Right ventricle myocardium inferior (tissue), 1 donor: ENCODE measurements around the gene NEURL1B. TPM values are rescaled to one million over a fixed set of nuclear protein-coding genes. Genes with fewer than 3 reads are reported as not detected.
"Not testable (repeated sequence)": the region's sequence is repeated elsewhere in the genome, so short reads cannot be mapped to it uniquely, and the experiment has no call there.

Experiments used
- ATAC-seq: fragments of 200-7000 bp; cut with Tn5 transposase; one replicate; pipeline ENCODE4 v1.9.1; 2020; ENCODE audit warnings: mild to moderate bottlenecking, moderate library complexity
- DNase-seq: peaks from one replicate; pipeline ENCODE4 v3.0.0; 2021; ENCODE audit errors: missing footprints
- intact Hi-C: fragments of 100-400 bp; cut with DNase I; formaldehyde crosslinking; loops from one replicate; pipeline ENCODE4 v1.11.0; 2022
- total RNA-seq: library from RNA; stranded (reverse); fragmentation: NEBNext Ultra II Directional; extraction: Animal tissue kit (Norgen Biotek cat#: 25700); gene quantifications from one replicate; pipeline ENCODE4 v1.2.1, GENCODE V29; 2021
- donor health status: DM: no; HTN: yes; CAD: no; lungs with severe emphysema.

NEURL1B gene
- total RNA-seq, 1 donor from 2014 or later: 37.1 TPM

DNA sequence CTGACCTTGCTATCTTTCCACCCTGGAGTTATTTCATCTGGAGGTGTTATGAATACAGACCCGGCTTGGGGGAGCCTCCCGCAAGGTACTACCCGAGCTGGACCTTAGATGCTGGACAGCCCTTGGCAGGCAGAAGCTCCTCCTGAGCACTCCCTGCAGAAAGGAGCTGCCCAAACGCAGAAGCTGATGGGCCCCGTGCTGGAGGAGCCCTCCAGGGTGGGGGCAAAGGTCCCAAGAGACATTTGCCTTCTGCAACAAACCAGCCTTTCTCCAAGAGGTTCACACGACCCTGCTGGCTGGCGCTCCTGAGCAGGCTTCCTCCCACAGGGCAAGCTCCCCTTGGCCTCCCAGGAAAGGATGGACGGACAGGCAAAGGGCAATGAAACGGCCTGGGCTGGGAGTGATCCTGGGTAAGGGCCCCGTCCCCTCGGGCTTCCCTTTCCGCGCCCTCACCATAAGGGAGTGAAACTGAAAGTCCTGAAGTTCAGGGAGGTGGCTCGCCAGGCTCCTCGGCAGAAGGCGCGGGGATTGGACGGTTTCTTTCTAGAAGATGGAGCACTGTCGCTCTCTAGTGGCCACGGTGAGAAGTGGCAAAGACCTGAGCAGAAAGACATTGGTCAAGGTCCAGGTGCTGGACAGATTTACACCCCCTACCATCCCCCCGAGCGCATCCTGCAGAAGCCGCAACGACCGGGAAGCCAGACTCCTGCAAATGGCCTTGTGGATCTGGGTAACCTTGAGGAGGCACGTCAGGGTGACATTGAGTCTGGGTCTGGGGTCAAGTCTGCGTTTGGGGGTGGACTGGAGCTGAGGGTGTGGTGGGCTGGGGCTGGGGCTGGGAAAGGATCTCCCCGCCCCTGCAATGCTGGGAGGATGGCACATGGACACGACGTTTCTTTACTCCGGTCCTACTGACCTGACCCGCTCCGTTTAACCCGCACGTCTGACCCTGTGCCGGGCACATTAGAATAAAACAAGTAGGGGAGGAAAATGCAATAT lies 56.4 kb downstream of the NEURL1B start:
- ATAC-seq: peak; percentile 59
- peak; percentile 94 for DNase-seq
- intact Hi-C loops: loop anchor here (1.0 to 10.0 kb wide), 5 partner anchors 35 to 218 kb away; no protein-coding TSS in a partner anchor

DNA sequence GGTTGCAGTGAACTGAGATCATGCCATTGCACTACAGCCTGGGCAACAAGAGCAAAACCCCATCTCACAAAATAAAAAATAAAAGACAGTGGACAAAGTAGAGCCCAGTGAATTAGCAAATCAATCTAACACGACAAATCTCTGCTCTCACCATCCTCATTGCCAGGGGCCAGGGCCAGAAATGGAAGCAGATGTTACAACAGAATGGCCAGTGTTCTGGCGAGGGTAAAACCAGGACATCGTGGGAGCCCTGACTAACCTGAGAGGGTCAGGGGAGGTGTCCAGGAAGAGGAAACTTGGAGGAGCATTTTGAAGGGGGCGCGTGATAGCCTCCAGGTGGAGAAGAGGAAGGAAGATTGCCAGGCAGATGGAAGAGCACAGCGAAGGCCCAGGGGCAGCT lies 58.4 kb downstream of the NEURL1B start:
- intact Hi-C loops: loop anchor here (5.0 to 10.0 kb wide), 4 partner anchors 37 to 142 kb away; no protein-coding TSS in a partner anchor
- DNase-seq (no peak), ATAC-seq (no peak)

DNA sequence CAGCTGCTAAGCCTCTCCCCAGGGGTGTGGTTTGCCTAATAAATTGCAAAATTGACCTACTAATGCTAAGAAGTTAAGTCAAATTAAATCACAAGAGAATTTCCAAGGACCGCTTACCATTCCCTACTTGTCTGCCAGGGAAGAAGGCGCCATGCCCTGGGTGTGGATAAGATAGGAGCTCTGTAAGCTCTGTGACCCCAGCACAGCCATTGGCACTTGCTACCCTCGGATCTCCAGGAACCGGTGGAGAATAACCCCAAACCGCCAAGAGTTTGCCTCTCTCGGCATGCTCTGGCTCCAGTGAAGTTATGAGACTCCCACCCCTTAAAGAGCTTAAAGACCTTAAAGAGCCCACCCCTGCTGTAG lies 58.9 kb downstream of the NEURL1B start:
- intact Hi-C loops: loop anchor here (5.0 to 10.0 kb wide), 4 partner anchors 38 to 143 kb away; no protein-coding TSS in a partner anchor
- peak; percentile 3 for ATAC-seq
- no peak for DNase-seq

DNA sequence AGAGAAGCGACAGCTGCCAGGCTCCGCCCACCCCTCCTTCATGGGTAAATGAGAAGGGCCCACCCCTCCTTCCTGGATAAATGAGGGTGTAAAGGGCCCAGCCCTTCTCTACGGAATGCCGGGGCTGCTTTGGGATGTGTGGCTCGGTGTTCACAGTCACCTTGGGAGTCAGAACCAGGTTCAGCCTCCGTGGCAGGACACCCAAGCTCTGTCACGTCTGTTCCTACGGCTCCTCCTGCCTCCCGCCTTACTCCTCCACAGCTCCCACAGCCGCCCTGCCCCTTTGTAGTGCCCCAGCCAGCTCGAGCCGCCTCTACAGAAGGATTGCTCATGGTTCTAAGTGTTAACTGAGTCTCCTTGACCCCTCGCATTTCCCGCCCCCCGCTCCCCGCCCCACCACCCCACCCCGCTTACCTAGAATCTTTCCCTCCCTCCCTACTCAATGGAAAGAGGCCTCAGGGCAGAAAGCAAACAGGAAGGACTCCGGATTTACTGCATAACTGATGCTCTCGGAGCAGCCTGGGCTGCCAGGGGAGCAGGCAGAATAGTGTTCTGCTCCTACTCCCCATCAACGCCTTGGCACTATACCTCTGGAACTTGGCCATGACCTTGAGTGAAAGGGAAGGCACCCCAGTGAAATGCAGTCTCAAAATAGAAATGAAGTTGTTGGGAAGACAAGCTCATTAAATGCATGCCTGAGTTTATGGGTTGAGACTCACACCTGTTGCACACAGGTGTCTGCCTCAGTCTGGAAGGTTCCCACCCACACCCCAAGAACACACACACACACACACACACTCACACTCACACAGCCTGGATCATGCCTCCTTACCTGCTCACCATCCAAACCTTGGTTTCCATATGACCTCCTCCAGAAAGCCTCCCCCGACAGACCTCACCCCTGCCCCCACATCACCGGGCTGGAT lies 59.6 kb downstream of the NEURL1B start:
- intact Hi-C loops: no loop called here
- ATAC-seq (peak; percentile 12), DNase-seq (no peak)

DNA sequence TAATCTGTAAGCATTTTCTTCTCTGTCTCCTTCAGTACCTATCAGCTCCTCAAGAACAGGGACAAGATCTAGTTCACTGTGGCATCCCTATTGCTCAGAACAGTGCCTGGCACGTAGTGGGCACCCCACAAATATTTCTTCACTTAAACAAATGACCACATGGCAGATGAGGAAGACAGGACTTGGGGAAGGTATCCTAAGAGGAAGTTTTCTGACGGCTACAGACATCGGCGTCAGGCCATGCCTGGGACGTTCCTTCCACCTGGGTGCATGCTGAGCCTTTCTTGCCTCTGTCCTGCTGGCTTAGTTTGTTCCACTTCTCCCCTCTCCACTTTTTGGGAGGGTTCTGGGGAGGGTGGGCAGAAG lies 60.2 kb downstream of the NEURL1B start:
- ATAC-seq: no peak
- DNase-seq: no peak
- intact Hi-C loops: no loop called here

DNA sequence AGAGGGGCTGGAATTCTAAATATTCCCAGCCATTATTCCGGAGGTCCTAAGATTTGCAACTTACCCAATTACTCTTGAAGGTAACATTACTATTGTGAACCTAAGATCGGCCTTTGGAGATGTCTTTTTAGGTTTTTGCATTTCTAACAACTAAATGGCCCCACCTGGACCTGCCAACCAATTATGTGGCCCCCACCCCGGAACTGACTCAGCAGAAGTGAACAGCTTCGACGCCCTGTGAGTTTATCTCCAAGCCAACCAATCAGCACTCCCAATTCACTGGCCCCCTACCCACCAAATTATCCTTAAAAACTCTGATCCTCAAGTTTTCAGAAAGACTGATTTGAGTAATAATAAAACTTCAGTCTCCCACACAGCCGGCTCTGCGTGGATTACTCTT lies 62.9 kb downstream of the NEURL1B start:
- no peak for ATAC-seq
- intact Hi-C loops: no loop called here
- no peak for DNase-seq

DNA sequence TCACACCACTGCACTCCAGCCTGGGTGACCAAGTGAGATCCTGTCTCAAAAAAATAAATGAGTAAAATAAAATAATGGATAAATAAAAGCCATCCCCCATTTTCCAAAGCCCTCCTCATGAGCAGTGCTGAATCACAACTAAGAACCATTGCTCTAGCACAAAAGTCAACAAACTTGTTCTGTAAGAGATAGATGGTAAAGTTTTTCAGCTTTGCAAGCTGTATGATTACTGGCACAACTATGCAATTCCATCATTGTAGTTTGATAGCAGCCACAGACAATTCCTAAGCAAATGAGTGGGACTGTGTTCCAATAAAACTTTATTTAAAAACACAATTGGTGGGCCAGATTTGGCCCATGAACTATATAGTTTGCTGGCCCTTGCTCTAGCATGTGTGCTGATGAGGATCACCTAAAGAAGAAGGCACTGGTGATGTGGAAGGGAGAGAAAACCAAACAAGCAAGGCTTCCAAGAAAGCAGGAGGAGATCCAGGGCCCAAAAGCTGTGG lies 64.6 kb downstream of the NEURL1B start:
- intact Hi-C loops: no loop called here
- ATAC-seq (no peak), DNase-seq (no peak)

DNA sequence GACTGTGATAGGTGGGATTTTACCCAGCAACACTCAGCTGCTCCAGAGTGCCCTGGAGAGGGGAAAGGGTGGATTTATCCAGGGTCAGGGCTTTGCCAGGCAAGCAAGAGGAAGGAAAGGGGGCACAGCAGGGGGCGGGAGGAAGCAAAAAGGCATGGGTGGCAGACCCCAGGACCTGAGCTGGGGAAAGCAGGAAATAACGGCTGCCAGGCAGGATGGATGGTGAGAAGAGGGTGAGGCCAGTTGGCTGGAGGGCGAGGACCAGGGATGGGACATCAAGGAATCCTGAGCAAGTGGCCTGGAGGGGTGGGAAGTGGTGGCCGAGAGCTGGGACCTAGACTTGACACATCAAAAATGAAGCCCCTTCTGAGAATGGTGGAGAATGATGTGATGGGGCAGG lies 65.7 kb downstream of the NEURL1B start:
- DNase-seq (no peak), ATAC-seq (no peak)
- intact Hi-C loops: no loop called here

DNA sequence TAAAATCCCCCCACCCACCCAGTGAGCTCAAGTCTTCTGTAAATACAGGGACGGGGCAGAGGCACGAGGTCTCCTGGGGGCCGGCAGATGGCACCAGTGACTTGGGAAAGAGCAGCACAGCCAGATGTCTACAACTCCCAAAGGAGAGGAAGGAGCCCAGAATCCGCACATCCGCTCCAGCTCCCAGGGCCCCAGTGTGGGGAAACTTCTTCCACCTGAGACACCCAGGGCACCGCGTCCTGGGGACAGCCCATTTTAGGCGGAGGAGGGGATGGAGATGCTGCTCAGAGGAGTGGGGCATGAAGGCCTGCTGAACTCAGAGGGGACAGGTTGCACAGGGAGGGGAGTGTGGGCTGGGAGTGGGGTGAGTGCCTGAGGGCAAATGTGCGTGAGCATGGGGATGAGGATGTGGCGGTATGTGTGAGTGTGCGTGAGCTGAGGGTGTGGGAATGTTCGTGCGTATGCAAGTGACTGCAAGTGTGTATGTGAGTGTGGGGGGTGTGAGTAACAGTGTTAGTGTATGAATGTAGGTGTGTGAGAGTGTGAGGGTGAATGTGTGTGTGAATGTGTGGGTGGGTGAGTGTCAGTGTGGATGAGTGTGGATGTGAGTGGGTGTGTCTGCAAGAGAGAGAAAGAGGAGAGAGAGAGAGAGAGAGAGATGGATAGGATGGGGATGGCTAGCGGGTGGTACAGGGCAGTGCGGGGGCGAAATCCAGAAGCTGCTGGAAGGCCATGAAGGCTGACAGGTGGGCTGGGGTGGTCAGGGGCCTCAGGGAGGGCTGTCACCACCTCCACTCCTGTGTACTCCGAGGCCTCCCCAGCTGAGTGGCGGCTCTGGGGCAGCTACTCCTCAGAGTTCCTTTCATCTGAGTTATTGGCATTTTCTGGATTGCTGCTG lies 66.5 kb downstream of the NEURL1B start:
- DNase-seq: no peak

DNA sequence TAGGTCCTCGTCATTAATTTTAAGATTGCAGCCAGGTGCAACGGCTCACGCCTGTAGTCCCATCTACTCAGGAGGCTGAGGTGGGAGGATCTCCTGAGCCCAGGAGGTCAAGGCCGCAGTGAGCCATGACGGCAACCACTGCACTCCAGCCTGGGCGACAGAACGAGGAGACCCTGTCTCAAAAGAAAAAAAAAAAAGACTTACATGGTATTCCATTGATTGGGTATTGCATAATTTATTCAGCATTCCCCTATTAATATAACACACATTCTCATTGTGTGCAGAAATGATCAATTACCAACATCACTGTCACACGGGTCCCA lies 67.1 kb downstream of the NEURL1B start:
- DNase-seq: no peak
- ATAC-seq: no peak
- intact Hi-C loops: no loop called here

More for the DNA sequence above, 66.5 kb downstream of the NEURL1B start:
- peak; percentile 43 for ATAC-seq
- intact Hi-C loops: no loop called here

DNA sequence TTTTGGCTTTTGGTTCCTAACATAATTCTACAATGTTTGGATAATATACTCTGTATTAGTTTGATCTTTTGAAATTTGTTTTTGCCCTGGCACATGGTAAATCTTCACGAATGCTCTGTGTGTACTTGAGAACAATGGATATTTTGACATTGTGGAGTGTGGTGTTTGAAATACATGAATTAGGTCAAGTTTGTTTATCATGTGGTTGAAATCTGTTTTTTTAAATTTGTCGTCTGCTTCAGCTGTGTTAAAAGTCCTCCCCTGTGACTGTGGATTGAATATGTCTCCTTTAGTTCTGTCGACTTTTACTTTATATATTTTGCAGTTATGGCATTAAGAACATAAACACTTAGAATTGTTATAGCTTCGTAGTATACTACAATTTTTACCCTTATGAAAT lies 69.6 kb downstream of the NEURL1B start:
- no peak for ATAC-seq
- no peak for DNase-seq
- intact Hi-C loops: loop anchor here (10.0 kb wide), 2 partner anchors 124 to 574 kb away; partner anchors contain the start of gene ERGIC1

DNA sequence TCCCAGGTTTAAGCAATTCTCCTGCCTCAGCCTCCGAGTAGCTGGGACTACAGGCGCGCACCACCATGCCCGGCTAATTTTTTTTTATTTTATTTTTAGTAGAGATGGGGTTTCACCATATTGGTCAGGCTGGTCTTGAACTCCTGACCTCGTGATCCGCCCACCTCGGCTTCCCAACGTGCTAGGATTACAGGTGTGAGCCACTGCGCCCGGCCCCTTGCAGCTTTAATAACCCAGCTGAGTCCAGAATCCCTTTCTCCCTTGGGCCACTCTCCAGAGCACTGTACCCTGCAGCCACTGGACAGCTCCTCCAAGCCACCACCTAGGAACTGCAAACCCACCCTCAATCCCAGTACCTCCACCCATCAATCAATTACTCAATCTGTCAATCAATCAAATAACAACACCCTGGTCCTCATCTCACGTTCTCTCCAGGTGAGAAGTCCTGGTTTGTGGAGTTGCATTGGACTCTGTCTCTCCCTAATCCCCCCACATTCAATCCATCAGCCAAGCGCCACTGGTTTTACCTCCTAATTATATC lies 70.3 kb downstream of the NEURL1B start:
- DNase-seq, ATAC-seq: not testable (repeated sequence)
- intact Hi-C loops: loop anchor here (10.0 kb wide), 2 partner anchors 123 to 573 kb away; partner anchors contain the start of gene ERGIC1

DNA sequence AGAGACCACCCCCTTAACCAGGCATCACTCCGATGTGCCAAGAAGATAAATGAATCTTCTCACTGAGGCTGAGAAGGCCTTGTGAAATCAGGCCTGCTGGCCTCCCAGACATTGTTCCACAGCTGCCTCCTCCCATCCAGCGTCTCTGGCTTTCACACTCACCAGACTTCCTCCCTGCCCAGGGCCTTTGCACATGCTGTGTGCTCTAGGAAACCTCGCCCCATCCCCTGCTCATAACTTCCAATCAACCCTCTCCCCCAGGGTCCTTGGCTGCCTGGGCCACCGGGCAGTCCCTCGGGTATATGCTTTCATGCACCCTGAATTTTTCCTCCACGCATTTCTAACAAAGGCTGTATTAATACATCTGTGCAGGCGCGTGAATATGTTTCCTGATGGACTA lies 71.5 kb downstream of the NEURL1B start:
- intact Hi-C loops: loop anchor here (1.0 to 10.0 kb wide), 3 partner anchors 122 to 572 kb away; partner anchors contain the start of gene ERGIC1
- no peak for ATAC-seq
- no peak for DNase-seq

DNA sequence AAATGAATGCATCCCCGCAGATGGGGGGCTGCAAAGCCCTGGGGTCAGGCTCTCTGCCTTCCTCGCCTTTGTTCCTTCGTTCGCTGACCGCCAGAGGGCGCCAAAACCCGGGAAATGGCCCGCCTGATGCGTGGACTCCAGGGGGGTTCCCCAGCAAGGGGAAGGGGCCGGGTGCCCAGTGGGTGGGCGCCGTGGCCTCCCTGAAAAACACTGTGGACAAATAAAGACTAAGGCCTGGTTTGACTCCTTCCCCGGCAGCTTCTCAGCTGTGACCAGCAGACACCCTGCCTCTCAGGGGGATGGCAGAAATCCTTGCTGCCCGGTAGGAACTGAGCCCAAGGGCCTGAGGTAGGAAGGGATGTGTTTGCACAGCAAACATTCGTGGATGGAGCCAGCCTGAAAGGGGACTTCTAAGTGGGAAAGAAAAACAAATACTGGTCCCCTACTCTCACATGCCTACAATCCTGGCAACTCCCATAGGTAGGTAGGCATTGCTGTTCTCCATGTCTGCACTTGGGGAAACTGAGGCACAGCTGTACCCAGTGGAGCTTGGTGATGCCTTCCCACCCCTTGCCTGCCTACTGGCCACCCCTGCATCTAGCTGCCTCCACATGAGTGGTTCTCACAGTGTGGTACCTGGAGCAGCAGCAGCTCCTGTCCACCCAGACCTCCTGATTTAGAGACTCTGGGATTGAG lies 72.2 kb downstream of the NEURL1B start:
- intact Hi-C loops: loop anchor here (1.0 to 10.0 kb wide), 3 partner anchors 122 to 572 kb away; partner anchors contain the start of gene ERGIC1
- DNase-seq (peak; percentile 78), ATAC-seq (peak; percentile 41)

DNA sequence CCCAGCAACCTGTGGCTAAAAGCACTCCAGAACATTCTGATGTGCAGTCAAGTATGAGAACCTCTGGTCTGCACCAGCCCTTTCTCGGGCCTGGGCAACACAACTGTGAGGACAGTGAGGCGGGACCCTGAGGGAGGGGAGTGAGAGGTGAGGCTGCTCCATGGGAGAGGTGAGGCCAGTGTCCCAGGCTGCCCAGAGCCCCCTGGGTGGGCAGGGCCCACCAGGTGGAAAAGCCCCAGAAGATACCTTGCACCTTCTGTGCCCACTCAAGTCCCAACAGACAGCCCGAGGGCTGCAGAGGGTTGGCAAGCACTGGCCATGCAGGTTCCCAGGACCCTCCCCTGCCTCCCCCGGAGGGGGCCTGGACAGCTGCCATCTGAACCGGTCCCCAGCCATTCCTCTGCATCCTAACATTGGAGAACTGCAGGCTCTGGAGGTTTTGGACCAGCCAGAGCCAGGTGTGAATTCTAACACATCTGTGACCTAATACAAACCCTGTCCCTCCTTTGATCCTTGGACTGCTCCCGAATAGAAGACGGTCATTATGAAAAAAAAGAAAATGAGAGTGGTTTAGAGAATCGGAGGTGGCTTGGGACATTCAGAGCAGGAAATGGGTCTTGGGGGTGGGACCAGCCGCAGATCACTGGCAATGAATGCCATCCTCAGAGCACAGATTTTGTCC lies 72.9 kb downstream of the NEURL1B start:
- intact Hi-C loops: loop anchor here (1.0 to 10.0 kb wide), 4 partner anchors 121 to 571 kb away; partner anchors contain the start of gene ERGIC1
- DNase-seq: peak; percentile 56
- no peak for ATAC-seq
